ENCODE results near the gene TUBB6. TPM values are rescaled to one million over a fixed set of nuclear protein-coding genes. Genes with fewer than 3 reads are reported as not detected.

TUBB6 gene
- total RNA-seq, 1 donor from 2014 or later = 188 TPM

DNA sequence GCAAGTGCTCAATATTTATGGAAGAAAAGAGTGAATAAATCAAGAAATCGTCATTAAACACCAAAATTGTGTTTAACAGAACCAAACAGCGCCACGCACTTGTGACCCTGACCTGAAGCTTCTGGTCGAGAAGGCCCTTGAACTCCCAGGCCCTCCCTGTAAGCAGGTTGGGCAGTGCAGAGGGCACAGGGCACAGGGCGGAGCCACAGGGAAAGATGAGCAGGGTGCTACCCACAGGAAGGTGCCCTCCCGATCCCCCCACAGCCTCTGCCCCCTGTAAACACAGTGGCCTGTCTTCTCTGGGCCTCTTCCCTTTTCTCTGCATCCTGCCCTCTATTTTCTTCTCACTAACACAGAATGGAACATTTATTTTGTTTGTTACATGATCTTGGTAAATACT, 16.9 kb upstream of the TUBB6 start:
- DNase-seq = no peak

DNA sequence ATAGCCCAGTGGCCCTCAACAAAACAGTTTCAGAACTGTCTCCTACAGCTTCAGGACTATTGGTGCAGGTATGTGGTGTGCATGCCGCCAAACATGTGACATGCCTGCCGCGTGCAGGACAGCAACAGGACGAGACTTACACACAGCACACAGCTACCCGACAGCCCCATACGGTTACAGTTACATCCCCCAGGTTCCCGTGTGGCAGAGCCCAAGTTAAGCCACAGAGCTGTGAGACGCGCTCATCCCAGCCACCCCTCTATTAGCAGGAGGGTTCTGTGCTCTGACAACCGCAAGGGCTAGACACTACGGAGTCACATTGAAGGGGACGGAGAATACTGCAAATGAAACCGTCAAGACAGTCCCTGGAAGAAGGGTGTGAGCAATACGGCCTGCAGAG, 16.4 kb upstream of the TUBB6 start:
- DNase-seq = no peak

DNA sequence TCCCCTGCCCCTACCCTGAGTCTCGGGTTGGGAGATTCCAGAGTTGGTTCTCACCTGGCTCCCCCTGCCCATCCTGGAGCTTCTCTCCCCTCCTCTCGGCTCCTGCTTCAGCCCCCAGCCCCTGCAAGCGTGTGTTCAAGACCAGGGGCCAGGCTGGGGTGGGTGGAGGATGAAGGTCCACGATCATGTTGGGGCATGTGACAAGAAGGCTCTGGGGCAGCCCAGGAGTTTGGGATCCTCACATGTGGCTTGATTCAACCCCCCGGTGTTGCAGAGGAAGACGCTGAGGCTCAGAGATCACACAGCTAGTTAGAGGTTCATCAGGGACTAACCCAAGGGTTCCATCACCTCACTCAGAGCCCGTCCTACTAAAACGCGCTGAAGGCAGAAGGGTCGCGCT, 14.2 kb upstream of the TUBB6 start:
- DNase-seq = no peak

DNA sequence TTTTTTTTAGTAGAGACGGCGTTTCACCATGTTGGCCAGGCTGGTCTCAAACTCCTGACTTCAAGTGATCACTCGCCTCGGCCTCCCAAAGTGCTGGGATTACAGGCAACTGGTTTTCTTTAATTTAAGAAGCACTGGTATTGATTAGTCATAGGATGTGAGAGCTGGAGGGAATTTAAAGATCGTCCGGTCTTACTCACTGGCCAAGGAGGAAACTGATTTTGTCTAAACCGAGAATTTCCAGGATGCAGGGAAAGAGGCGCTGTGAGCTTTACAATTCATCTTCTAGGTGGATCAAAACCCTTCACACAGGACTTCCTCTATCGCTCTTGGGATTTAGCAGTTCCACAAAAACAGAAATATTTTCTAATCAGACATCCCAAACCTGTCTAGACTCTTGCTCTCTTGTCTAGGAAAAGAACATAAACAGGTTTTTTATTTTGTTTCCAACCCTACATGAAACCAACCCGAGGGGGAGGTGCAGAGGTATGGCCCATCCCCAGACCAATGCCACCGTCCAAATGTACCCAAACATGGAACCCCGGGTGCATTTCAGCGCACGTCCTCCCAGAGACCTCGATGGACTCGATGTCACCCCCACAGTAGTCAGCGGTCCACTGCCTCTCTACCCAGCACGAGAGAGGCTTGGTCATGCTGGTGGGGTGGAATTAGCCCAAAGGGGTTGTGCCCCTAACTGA, 12.5 kb upstream of the TUBB6 start:
- DNase-seq = no peak

DNA sequence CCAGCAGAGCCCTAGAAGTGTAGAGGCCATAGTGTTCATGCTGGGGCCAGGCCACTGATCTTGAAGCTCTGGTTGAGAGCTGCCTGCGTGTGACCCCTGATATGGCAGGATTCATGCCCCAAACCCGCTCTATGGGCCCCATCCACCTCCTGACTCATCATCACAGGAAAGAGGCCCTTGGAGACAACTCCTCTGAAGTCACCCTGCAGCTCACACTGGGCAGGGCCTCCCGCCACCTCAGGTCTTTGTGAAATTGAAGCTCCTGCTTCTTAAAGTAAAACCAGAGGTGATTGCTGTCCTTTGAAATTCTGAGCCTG, 12.0 kb upstream of the TUBB6 start:
- no peak for DNase-seq

DNA sequence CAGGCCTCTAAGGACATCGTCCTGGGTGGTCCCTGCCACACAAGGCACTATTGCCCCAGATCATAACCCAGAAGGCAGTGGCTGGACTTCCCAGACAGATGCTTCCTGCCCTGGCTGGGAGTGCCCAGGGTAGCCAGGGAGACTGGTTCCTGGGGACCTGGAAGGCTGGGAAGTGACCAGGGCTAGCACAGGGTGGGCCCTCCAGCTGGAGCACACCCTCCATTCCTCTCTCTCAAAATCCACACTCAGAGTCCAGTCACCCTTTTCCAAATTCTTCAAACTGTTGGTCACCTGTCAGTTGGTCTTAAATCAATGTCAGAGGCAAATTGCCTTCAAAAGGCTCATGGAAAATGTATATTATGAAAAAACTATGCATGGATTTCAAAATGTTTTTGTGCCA, 11.6 kb upstream of the TUBB6 start:
- no peak for DNase-seq

DNA sequence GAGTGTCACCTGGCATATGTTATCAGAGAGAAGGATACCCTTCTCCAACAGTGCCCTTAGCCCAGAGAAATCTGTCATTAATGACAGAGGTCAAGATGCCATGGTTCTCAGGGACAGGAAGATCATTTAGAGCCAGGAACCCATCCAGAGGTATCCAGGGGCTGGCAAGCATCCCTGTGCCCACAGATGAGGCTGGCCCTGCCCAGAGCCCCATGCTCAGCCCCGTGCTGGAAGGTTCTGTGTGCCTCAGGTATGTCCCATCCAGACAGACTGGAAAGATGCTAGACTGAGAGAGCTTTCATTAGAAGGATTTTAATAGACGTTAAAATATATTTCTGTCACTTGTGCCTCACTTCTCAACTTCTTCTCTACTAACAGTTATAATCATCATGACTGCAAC, 8.2 kb upstream of the TUBB6 start:
- no peak for DNase-seq

DNA sequence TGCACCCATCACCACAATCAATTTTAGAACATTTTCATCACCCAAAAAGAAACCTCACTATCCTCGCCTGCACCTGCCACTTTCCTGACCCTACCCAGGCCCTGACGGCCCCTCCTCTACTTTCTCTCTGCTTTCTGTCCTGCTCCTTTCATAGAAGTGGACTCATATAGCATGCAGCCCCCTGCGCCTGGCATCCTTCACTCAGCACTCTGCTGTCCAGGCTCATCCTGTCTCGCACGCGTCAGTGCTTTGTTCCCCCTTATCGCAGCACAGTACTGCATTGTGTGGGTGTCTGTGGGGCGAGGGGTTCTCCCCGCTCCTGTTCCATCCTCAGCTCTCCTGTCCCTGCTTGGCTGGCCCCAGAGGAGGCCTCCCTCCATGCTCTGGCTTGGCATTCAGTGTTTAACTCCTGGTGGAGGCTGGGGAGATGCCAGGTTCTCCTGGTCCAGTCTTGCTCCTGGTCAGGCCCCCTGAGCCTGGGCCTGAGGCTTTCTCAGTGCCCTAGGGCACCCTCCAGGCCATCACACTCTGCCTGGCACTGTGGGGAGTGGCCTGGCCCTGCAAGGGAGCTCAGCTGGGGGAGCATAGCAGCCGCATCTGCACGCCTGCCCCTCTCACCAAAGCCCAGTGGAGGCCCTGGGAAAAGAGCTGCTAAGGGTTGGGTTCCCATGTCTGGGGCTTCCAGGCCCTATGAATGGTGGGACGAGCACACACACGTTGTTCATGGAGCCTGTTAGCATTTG, 6.6 kb upstream of the TUBB6 start:
- no peak for DNase-seq

DNA sequence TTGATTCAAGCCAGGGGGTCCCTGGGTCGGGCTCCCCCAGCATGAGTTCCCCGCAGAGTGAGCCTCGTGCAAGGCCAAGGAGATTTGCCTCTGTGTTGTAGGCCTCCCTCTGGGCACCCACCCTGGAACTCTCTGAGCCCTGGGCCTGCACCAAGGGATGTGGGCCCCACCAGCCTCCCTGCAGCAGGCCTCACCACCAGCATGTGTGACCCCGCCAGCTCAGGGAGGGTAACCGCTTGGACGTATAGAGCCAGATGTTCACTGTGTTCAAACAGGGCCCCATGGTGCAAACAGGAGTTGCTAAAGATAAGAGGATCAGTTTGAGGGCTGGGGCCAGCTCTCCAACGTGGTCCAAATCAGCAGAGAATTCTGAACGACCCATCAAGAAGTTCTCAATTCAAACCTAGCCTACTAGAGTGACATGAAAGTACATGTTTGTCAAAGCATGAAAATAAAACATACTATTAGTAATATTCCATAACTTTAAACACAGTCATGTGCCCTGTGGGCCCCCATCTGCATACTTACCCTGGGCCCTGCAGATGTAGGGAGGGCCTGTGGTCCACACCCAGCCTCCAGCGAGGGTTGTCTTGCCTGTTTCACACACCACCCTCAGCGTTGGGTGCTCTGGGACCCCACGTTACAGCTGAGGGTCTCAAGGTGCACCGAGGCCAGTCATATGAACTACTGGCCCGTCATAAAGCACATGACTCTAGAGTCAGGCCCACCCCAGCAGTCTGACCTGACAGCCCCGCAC, 5.5 kb upstream of the TUBB6 start:
- DNase-seq = no peak

DNA sequence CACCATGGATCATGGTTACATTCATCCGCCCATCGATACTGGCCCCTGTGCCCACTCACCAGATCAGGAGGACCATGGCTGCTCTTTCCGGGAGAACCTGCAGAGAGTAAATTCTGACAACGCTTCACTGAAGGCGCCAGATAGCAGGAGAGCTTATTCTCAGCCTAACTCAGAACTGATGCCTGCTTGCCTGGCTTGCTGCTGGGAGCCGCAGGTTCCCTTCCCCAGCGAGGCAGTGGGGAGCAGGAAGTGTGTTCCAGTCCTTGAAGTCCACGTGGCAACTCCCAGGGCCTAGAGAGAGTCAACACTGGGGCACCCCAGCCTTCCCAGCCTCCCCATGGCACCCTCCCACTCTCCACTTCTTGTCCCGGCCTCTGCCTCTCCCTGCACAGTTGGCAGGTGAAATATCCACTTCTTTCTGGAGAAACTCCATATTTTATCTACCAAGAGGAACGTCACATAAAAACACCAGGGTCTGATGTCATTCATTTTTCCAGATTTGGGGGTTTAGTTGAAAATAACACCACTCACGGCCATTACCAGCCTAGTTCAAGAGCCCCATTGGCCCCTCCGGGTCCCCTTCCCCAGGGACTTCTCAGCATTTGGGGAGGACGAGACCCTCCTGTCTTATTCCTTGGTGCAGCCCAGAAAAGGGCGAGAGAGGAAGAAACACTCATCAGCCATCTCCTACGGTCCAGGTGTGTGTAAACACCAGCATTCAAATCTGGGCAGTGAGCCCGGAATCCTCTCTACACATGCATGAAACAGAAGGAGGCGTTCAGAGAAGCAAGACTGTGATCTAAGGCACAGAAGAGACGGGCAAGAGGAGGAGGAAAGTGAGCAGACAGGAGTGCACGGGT, 3.5 kb upstream of the TUBB6 start:
- DNase-seq = no peak

DNA sequence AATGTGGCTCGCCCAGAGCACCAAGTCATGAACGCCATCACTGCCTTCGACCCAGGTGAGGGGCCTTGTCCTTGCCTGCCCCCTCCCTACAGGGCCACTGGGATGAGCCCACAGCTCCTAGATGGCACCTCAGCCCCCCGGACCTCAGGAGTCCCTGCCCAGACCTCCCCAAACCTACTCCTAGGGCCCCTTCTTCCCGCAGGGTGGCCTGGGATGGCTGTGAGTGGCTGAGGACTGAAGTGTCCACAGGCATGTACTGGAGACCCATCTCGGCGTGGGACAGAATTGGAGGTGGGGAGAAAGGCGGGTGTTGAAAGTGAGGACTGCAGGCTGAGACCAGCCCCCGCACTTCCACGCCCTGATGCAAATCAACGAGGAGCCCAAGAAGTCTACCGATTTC, 2.8 kb upstream of the TUBB6 start:
- no peak for DNase-seq

DNA sequence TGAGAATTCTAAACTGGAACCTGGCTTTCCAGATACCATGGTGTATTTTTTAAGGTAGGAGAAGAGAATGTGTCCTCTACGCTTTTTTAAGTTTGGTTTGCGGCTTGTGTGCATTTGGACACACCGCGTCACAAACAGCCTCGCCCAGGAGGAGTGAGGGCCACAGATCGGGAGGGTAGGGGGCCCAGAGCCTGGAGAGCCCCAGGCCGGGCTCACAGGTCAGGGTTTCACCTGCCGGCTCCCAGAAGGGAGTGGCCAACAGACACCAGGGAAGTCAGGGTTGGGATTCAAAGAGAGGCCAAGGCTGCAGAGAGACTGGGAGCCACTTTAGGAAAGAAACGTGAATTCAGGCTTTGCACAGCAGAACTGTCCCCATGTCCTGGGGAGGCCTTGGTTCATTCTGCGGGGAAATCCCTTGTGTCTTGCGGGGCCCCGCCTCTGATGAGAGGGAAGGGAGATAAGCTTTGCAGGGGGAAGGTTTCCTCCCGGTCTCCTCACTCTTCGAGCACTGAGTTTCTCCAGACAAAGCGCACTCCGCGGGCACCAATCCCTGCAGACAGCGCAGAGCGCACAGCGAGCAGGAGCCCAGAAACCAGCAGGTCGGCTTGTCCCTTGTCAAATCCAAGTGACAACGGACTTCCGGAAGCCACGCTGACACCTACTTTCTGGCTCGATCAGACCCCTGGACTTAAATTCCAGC, 2.0 kb upstream of the TUBB6 start:
- DNase-seq = no peak

DNA sequence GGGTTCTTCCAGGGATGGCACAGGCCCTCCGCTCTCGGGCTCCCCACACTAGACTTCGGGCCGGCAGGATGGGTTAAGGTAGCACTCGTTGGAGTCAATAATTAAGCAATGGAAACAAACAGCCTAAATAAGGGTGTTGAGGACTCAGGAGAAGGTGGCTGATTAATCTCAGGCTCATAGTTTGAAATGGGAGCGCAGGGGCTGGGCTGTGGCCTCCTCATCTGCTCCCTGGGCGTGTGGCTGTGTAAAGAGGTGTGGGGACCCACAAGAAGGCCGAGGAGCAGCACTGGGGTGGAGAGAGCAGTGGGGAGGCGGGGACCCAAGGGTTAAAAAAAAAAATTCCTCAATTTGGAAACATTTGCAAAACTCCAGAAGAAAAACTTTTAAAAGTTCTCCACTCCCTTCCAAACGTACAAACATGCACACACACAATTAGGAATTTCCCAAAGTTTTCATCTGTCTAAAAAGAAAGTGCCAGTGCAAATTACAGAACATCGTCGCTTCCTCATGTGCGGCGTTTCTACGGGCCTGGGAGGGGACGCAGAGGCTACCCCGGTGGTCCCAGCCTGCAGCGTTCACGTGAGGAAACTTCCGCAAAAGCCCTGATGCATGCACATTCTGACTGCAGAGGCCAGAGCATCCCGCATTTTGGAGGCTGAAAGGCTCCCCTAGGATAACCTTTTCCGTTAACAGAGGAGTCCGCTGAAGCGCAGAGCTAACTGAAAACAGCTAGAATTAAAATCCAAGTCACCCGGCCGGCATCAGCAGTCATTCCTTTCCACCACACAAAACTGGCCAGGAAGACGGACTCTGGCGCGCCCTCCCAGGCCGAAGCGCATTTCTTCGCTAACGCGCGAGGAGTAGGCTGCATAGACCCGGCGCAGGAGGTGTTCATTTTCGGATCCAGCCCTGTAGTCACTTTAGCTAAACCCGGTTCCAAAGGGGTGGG, 1.0 kb upstream of the TUBB6 start:
- peak; percentile 61 for DNase-seq

DNA sequence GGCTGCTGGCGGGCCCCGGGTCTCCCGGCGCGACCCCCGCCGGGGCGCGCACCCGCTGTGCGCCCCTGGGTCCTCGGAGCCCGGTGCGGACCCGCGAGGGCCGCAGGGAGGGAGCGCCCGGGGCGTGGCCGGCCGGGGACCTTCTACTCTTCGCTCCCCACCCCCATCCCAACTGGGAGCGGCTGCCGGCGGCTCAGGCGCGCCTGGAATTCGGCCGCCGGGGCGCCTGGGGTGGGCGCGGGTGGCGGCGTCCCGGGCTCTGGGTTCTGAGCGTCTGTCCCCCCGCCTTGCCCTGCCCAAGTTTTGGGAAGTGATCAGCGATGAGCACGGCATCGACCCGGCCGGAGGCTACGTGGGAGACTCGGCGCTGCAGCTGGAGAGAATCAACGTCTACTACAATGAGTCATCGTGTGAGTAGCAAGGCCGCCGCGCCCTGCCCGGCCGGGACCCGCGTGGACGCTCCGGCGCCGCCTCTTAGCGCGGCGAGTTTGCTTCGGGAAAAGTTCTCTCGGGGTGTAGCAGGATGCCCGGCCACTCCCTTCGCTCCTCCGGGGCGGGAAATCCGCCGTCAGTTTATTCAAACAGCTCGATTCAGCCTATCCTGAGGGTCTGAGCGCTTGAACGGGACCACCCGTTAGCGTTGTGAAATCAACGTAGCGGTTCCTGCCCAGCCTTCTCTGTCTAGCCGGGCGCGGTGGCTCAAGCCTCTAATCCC, 502 bp downstream of the TUBB6 start:
- DNase-seq = peak; percentile 76

DNA sequence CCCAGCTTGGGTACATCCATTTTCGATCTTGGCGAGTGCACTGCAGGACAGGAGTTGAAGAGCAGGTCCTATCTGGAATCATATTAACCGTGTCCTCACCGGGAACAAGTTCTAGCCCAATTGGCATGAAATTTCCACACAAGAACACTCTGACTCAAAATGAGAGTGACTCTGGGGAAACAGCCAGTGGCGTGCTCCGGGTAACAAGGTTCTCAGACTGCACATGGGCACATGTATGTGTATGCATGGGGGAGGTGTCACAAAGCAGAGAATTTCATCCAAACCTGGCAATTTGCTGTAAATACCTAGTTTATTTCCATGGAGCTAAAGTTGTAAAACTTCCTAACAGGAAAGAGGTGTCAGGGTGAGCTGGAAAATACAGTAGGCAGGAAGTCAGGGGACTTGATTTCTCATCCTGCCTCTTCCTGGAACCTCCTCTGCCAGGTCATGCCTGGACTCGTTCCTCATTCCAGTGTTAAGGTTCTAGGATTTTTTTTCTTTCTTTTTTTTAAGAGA, 1.7 kb downstream of the TUBB6 start:
- DNase-seq = no peak

DNA sequence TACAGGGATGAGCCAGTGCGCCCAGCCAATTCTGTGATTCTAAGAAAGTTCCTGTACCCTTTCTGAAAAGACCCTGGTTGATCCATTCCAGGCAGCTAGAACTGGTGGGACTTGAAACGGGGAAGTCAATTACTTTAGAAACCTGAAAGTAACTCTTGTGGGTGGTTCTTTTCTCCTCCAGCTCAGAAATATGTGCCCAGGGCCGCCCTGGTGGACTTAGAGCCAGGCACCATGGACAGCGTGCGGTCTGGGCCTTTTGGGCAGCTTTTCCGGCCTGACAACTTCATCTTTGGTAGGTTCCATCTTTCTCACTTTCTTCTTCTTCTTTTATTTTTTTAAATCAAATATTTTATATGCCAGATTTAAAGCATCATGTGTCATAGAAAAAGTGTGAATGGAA, 2.7 kb downstream of the TUBB6 start:
- DNase-seq = no peak

DNA sequence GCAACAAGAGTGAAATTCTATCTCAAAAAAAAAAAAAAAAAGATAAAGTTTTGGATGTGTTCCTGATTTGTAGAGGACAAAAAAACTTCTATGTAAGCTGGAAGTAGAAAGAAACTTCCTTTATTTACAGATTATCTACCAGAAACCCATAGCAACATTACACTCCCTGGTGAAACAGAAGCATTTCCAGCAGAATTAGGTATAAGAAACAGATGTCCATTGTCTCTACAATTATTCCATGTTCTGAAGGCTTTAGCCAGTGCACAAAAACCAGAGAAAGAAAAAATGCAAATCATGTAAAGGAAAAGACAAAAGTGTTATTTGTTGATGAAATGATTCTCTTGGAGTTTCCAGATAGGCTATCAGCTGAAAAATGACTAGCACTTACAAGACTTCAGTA, 4.9 kb downstream of the TUBB6 start:
- no peak for DNase-seq

DNA sequence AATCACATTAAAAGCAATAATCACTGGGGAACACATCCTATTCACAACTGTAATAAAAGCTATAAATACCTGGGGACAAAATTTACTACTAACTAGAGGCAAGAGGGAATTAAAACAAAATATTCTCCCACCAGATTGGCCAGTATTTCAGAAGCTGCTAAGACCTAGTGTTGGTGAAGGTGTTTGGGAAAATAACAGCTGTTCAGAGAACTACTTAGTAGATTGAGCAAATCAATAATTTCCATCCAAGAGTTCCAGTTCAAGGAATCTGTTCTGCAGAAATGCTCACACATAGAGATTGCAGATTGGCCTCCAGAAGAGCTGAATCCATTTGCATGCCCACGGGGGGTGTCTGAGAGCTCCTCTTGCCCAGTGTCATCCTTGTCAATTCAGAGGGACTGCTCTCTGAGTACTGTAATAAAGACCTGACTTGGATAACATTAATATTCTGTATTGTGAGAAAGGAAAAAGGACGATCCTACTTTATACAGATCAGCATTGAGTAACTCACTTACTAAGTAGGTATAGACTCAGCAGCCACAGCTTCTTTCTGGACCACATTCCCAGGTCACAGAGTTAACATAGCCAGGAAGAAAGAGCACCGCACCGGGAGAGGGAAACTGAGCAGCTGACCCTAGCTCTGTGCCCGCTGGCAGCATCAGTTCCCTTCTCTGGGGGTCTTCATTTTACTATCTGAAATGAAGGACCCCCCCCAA, 5.6 kb downstream of the TUBB6 start:
- DNase-seq = no peak

Data from skin of body (tissue), 2 donors.